A673 (cell line): ENCODE measurements around the gene PAGR1. TPM values are rescaled to one million over a fixed set of nuclear protein-coding genes. Genes with fewer than 3 reads are reported as not detected.
"Not testable (repeated sequence)": the region's sequence is repeated elsewhere in the genome, so short reads cannot be mapped to it uniquely, and the experiment has no call there.

Experiments used
- BruUV-seq: library from RNA; stranded (reverse); fragments of 400-500 nt; replicated peaks from 2 replicates; lab custom pipeline; 2021; lab: Mats Ljungman, UMichigan
- CTCF ChIA-PET: fragments of 300-600 bp; sonication (Branson Sonifier 250); formaldehyde crosslinking; loops from one replicate; lab custom pipeline; 2022; ENCODE audit warnings: antibody characterized with exemption; lab: Charles Lee
- POLR2A ChIA-PET: fragments of 300-600 bp; sonication (Branson Sonifier 250); formaldehyde crosslinking; loops from one replicate; lab custom pipeline; 2022; ENCODE audit warnings: antibody characterized with exemption; ENCODE audit not compliant: low non-redundant PET; lab: Charles Lee
- DNase-seq: peaks from one replicate; pipeline ENCODE4 v3.0.0-alpha.2; 2015; ENCODE audit warnings: low spot score
- H3K27ac ChIP-seq: fragments of 200-600 bp; sonication (generic); 2 replicates; pipeline ENCODE4 v1.5.1; 2016; ENCODE audit warnings: mixed run types, low read depth, mild to moderate bottlenecking, mixed read lengths, antibody characterized with exemption, low read length; ENCODE audit not compliant: poor library complexity, severe bottlenecking
- H3K27me3 ChIP-seq: fragments of 200-600 bp; sonication (generic); replicated peaks from 2 replicates; pipeline ENCODE4 v1.6.1; 2017; ENCODE audit warnings: mixed run types, low read depth, mild to moderate bottlenecking, mixed read lengths, antibody characterized with exemption, low read length; ENCODE audit not compliant: insufficient read depth, poor library complexity
- H3K36me3 ChIP-seq: fragments of 200-600 bp; sonication (generic); 2 replicates; pipeline ENCODE4 v1.6.1; 2016; ENCODE audit warnings: mixed run types, mild to moderate bottlenecking, mixed read lengths, antibody characterized with exemption, low read length; ENCODE audit not compliant: insufficient read depth, poor library complexity, severe bottlenecking
- H3K4me1 ChIP-seq: fragments of 200-600 bp; sonication (generic); 2 replicates; pipeline ENCODE4 v1.6.1; 2017; ENCODE audit warnings: mixed run types, mild to moderate bottlenecking, mixed read lengths, antibody characterized with exemption, low read length; ENCODE audit not compliant: insufficient read depth, poor library complexity, severe bottlenecking
- H3K4me3 ChIP-seq: fragments of 200-600 bp; sonication (generic); 2 replicates; pipeline ENCODE4 v1.5.1; 2016; ENCODE audit warnings: low read depth, mixed run types, mild to moderate bottlenecking, mixed read lengths, low read length; ENCODE audit not compliant: poor library complexity, severe bottlenecking
- H3K9me3 ChIP-seq: fragments of 200-600 bp; sonication (generic); 2 replicates; pipeline ENCODE4 v1.6.1; 2016; ENCODE audit warnings: mixed run types, low read depth, mild to moderate bottlenecking, mixed read lengths, antibody characterized with exemption, low read length; ENCODE audit not compliant: poor library complexity, severe bottlenecking
- CTCF ChIP-seq: fragments of 300-800, 200-600 bp; sonication (generic); conservative IDR thresholded peaks from 2 replicates; pipeline ENCODE4 v1.5.1; 2017; ENCODE audit warnings: low read depth, mild to moderate bottlenecking, antibody characterized with exemption, low read length, moderate library complexity, mixed read lengths
- EZH2 ChIP-seq: fragments of 200-600 bp; sonication (generic); IDR thresholded peaks from 2 replicates; pipeline ENCODE4 v1.6.1; 2017; ENCODE audit warnings: borderline replicate concordance, low read depth, mild to moderate bottlenecking, mixed read lengths, antibody characterized with exemption, low read length; ENCODE audit not compliant: poor library complexity, severe bottlenecking
- intact Hi-C: fragments of 100-400 bp; cut with micrococcal nuclease; formaldehyde crosslinking; loops from one replicate; pipeline ENCODE4 v1.10.0; 2022; ENCODE audit not compliant: unreplicated experiment
- total RNA-seq: library from RNA; stranded (reverse); gene quantifications from 2 replicates; pipeline ENCODE4 v1.2.3, GENCODE V29; 2021

The PAGR1 gene
- total RNA-seq, 1 experiment from 2014 or later = 47.4 TPM

- Histone ChIP-seq H3K4me3 (no peak overlapping the region), H3K9me3 (no peaks in the 10 kb centered on the region), H3K27me3 (no peaks in the 10 kb centered on the region), H3K27ac (no peak overlapping the region), H3K4me1 (peaks cover 19% of the 10 kb centered on the region), H3K36me3 (no peaks in the 10 kb centered on the region)
- DNase-seq = no peak
- POLR2A ChIA-PET = interaction anchor here (0.6 kb wide), 1 partner anchor 123 kb away, joined by 6 read pairs; no protein-coding TSS in a partner anchor
- BruUV-seq = no TSS peak
- intact Hi-C loops = no loop called here
- CTCF ChIA-PET = interaction anchor here (0.6 to 0.8 kb wide), 2 partner anchors 13 to 809 kb away, joined by 3 to 6 read pairs; no protein-coding TSS in a partner anchor
- TF ChIP-seq EZH2 (no peak), CTCF (no peak)
Measured at GRCh38 chr16:29826342-29826695, 10.4 kb downstream of the PAGR1 start.

- no TSS peak for BruUV-seq
- H3K4me3 ChIP-seq = no peak overlapping the region
- no peaks in the 10 kb centered on the region for H3K27me3 ChIP-seq
- intact Hi-C loops = no loop called here
- no peak for DNase-seq
- no peaks in the 10 kb centered on the region for H3K9me3 ChIP-seq
- TF ChIP-seq EZH2 (no peak), CTCF (no peak)
- POLR2A ChIA-PET = no interaction called here
- CTCF ChIA-PET = no interaction called here
- H3K4me1 ChIP-seq = no peaks in the 10 kb centered on the region
- H3K36me3 ChIP-seq = no peaks in the 10 kb centered on the region
- H3K27ac ChIP-seq = no peak overlapping the region
Measured at GRCh38 chr16:29830774-29831173, 14.8 kb downstream of the PAGR1 start.

- DNase-seq = no peak
- intact Hi-C loops = no loop called here
- H3K27me3 ChIP-seq = no peaks in the 10 kb centered on the region
- no peaks in the 10 kb centered on the region for H3K4me1 ChIP-seq
- no peaks in the 10 kb centered on the region for H3K36me3 ChIP-seq
- no TSS peak for BruUV-seq
- H3K9me3 ChIP-seq = no peaks in the 10 kb centered on the region
- TF ChIP-seq CTCF (no peak), EZH2 (no peak)
- ChIA-PET CTCF (no interaction called here), POLR2A (no interaction called here)
- H3K4me3 ChIP-seq = no peak overlapping the region
- H3K27ac ChIP-seq = no peak overlapping the region
Measured at GRCh38 chr16:29831490-29831889, 15.5 kb downstream of the PAGR1 start.

- H3K4me3 ChIP-seq, BruUV-seq, H3K36me3 ChIP-seq, H3K4me1 ChIP-seq, CTCF ChIA-PET, H3K9me3 ChIP-seq, DNase-seq, POLR2A ChIA-PET, H3K27me3 ChIP-seq, intact Hi-C loops, H3K27ac ChIP-seq: not testable (repeated sequence)
Measured at GRCh38 chr16:29833219-29833618, 17.3 kb downstream of the PAGR1 start.
